ES-I3 (cell line): Measurements from ENCODE around the gene DNAH11.

ENCODE experiments used
- H3K36me3 ChIP-seq: 2 replicates; pipeline ENCODE4 v1.6.1; 2013; ENCODE audit warnings: mild to moderate bottlenecking, low read length, control low read depth, moderate library complexity; ENCODE audit not compliant: insufficient read depth
- H3K4me1 ChIP-seq: 2 replicates; pipeline ENCODE4 v1.6.1; 2013; ENCODE audit warnings: mild to moderate bottlenecking, control low read depth, low read length; ENCODE audit not compliant: insufficient read depth
- H3K9ac ChIP-seq: 2 replicates; pipeline ENCODE4 v1.6.1; 2013; ENCODE audit warnings: low read depth, mild to moderate bottlenecking, low read length, moderate library complexity
- H3K9me3 ChIP-seq: 2 replicates; pipeline ENCODE4 v1.6.1; 2013; ENCODE audit warnings: mild to moderate bottlenecking, low read length, moderate library complexity; ENCODE audit not compliant: control insufficient read depth, insufficient read depth

DNAH11 gene

DNA sequence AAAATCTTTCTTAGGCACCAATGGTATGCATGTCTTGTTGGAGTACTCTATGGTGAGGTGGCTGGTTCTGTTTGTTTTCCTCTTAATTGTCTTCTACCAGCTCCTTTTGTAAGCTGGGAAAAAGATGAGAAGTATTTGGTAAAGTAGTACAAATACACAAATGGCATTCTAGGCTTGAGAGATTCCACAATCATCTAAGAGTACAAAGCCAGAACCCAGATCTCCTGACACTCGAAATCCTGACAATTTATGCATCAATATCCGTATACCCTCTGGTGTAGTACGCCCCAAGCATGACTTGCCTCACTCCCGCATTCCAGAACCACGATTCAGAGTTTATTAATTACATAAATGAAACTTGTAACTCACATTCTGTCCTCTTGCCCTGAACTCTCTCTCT lies 359.4 kb downstream of the DNAH11 start:
- no peaks in the 10 kb centered on the region for H3K4me1 ChIP-seq
- no peaks in the 10 kb centered on the region for H3K9me3 ChIP-seq
- H3K9ac ChIP-seq: no peak overlapping the region
- H3K36me3 ChIP-seq: peaks cover 42% of the 10 kb centered on the region

DNA sequence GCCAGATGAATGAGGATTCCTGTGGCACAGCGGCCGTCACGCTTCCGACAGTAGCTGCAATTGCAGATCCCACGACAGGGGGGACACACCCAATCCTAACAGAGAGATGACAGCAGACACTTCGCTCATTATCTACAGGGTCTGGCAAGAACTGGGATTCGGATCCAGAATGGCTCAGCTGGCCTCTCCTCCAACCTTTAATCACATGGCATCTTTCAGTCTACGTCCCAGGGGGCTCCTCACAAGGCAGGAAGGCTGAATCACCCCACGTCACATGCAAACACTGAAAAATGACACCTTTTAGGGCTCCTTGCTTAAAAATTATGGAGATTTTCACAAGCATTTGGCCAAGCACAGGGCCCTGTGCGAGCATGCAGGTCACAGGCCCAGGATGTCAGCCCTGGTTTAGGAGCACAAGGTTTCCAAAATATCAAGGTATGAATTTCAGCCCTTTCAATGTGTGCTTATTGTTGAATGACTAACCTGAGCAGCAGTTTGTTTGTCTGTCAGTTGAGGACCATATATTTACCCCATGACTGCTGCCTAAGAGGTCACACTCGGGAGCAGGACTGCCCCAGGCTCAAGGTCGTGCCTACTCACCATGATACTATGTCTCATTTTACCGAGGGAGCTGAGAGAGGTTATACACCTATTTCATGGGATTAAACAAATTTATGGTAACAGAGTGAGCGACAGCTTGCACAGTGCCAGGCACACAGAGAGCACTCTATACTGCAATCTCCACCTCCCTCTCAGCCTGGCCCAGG lies 360.4 kb downstream of the DNAH11 start:
- no peak overlapping the region for H3K9ac ChIP-seq
- H3K4me1 ChIP-seq: no peaks in the 10 kb centered on the region
- H3K9me3 ChIP-seq: no peaks in the 10 kb centered on the region
- H3K36me3 ChIP-seq: peaks cover 45% of the 10 kb centered on the region

DNA sequence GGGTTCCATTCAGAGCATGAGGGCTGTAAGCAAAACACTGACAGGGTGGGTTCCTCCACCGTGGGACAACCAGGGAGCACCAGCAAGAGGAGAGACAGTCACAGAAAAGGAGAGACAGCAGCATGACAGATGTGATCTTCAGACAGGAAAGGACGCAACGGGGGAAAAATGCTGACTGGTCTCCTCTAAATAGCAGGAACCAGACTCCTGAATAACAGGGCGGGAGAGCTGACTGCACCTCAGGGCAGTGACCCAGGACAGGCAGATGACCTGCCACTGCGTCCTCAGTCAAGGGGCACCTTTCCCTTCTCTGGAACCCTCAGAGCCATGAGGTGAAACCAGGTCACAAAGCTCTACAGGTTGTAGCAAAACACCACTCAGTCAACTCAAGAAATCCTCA lies 365.9 kb downstream of the DNAH11 start:
- H3K4me1 ChIP-seq: no peaks in the 10 kb centered on the region
- H3K9me3 ChIP-seq: no peaks in the 10 kb centered on the region
- H3K9ac ChIP-seq: no peak overlapping the region
- H3K36me3 ChIP-seq: peaks cover 12% of the 10 kb centered on the region

DNA sequence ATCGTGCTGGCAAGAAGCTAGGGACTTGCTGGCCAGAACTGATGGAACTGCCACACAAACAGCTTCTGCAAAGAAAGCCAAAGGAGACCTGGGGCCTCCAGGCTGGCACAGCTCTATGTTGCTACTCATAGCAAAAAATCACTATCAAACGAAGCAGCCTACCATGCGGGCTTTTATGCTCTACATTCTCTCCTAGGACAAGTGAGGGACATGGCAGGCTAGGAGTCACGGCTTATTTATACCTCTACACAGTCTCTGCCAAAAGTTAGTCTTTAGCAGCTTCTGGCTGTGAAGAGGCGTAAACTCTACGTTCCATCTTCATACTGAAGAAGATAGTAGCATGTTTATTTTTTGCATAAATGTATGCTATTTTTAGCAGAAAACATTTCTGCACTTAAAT lies 367.4 kb downstream of the DNAH11 start:
- no peaks in the 10 kb centered on the region for H3K4me1 ChIP-seq
- H3K36me3 ChIP-seq: peaks cover 20% of the 10 kb centered on the region
- no peaks in the 10 kb centered on the region for H3K9me3 ChIP-seq
- H3K9ac ChIP-seq: no peak overlapping the region

DNA sequence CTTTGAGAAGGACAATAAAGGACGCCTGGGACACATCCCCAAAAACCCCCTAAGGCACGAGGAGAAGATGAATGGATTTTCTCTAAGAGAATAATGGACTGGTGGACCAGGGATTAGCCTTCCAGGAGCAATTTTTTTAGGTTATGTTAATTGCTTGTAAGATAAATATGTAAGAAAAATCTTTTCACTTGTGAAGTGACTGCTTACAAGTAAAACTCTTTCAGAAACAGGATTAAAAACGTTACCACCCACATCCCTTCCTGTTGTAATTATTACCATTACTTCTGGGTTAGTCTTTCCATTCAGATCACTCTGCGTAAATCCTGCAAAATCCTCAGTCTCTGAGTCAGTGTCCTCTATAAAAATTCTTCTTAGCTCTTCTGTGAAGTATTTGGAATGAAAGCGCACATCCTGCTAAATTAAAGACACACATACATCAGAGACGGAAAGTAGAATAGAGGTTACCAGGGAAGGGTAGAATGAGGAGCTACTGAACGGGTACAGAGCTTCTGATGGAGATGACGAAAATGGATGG lies 368.6 kb downstream of the DNAH11 start:
- Histone ChIP-seq H3K4me1 (no peaks in the 10 kb centered on the region), H3K9ac (no peak overlapping the region), H3K36me3 (peaks cover 18% of the 10 kb centered on the region)

DNA sequence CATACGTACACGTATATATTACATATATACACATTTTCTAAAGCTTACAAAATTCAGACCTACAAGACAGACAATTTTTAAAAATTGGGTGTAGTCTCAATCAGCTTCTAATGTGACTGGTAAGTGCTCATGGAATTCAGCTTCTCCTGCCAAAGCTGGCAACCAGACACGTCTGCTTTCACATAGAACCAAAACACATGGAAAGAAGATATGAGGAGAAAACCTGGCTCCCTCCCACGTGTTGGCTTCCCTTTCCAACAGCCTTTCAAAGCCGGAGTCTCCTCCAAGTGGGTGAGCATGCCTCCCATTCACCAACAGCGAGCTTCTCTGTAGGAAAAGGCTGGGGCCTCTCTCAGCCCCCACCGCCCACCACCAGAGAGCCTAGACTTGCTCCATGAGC lies 369.5 kb downstream of the DNAH11 start:
- no peaks in the 10 kb centered on the region for H3K4me1 ChIP-seq
- peaks cover 18% of the 10 kb centered on the region for H3K36me3 ChIP-seq
- no peak overlapping the region for H3K9ac ChIP-seq
- H3K9me3 ChIP-seq: no peaks in the 10 kb centered on the region

More for the DNA sequence above, 368.6 kb downstream of the DNAH11 start:
- no peaks in the 10 kb centered on the region for H3K9me3 ChIP-seq

DNA sequence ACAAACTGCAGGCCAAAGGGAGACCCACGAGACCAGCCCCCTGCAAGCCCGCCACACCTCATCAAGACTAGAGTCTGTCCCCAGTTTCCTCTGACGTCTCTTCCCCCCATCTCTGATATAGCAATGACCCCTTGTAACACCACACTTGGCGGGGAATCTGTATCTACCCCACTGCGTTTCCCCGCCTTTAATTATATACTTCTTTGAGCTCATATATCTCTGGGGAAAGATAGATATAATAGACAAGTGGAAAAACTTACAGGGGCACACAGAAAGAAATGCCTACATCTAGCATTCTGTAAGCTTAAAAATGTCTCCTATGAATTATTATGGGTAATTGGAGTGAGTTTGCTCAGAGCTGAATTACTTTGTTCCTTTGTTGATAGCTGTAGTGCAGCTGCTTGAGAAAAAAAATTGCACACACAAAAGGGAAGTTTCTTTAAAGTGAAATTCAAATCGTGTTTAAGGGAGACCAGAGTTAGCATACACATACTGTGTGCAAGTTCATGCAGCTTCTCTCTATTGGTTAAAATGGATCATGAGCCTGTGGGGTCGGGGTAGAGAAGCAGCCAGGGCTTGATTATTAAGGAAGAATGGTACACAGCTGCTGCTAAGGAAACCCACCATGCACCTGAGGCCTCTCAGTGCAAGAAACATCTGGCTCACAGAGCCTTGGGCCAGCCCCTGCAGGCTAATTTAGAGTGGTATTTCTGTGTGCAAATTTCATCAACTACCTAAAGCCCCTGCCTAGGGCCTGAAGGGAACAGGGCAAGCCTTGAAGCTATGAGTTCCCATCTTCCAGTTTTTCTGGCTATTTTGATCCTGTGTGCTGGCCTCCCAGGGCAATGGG lies 370.3 kb downstream of the DNAH11 start:
- no peak overlapping the region for H3K9ac ChIP-seq
- H3K36me3 ChIP-seq: peaks cover 12% of the 10 kb centered on the region; the same call in 1 of the 2 replicates
- H3K4me1 ChIP-seq: no peaks in the 10 kb centered on the region
- no peaks in the 10 kb centered on the region for H3K9me3 ChIP-seq

DNA sequence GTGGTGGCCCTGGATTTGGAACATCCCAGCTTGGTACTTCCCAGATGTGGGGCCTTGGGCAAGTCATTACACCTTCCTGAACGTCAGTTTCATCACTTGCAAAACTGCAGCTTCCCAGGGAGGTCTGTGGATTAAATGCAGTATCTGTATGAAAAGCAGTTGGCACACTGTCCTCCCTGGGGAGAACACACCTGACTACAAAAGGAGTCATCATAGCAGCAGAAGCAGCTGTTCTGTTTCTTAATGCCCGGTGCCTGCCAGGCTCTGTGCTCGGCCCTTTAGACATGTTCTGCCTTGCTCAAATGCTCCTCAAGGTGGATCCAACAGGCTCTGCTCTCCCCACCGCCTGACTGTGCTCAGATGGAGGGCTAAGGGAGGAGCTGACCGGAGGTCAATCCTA lies 371.8 kb downstream of the DNAH11 start:
- Histone ChIP-seq H3K9ac (no peak overlapping the region), H3K9me3 (no peaks in the 10 kb centered on the region), H3K36me3 (peaks cover 8% of the 10 kb centered on the region; the same call in 1 of the 2 replicates), H3K4me1 (no peaks in the 10 kb centered on the region)

DNA sequence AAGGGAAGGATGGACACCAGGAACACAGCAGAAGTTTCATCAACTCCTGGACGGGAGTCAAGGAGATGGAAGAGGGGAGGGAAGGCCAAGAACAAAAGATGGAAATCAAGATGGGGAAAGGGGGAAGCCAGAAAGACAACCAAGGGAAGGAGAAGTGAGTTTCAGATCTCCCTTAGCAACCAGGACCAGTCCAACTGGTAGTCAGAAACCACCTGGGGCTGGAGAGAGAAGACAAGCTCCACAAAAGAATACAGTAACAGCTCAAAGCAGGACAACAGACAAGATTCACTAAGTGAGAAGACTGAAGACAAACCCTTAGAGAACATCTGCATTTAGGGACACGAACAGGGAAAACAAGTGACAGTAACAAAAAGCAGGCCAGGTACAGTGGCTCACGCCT lies 372.3 kb downstream of the DNAH11 start:
- Histone ChIP-seq H3K4me1 (no peaks in the 10 kb centered on the region), H3K36me3 (peaks cover 8% of the 10 kb centered on the region; the same call in 1 of the 2 replicates), H3K9me3 (no peaks in the 10 kb centered on the region), H3K9ac (no peak overlapping the region)

DNA sequence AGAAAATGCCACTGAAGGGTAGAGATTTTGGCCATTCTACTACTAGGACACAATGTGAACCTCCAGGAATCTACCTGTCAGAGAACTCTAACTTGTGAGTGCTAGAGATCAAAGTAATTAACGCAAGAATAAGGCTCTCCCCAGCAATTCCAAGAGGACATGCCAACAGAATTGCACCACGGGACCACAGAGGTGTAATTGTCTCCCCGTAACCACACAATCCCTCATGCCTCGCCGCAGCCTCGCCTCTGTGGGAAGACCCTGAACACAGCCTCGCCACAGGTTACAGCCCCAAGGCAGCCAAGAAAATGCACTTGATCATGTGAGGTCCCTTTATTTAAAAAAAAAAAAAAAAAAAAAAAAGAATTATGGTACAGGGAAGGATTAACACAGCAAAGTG lies 373.3 kb downstream of the DNAH11 start:
- Histone ChIP-seq H3K9ac (no peak overlapping the region), H3K36me3 (peaks cover 8% of the 10 kb centered on the region; the same call in 1 of the 2 replicates), H3K9me3 (no peaks in the 10 kb centered on the region), H3K4me1 (no peaks in the 10 kb centered on the region)

DNA sequence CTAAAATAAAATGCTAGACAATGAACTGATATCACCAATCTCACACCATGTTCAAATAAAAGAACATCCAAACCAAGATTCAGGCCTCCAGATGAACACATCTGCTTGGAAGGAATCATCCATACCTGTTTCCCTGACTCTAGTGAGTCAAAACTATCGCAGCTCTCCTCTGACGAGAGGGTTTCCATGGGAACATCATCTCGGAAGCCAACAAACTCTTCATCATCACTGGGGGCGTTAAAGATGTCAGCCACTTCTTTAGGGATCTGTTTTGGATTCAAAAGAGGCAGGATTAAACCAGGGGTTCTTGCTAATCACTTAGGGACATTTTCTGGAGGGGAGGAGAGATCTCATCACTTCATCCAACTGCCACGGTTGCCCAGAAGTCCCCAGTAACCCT lies 373.8 kb downstream of the DNAH11 start:
- Histone ChIP-seq H3K9me3 (no peaks in the 10 kb centered on the region), H3K9ac (no peak overlapping the region), H3K36me3 (peaks cover 8% of the 10 kb centered on the region; the same call in 1 of the 2 replicates), H3K4me1 (no peaks in the 10 kb centered on the region)

DNA sequence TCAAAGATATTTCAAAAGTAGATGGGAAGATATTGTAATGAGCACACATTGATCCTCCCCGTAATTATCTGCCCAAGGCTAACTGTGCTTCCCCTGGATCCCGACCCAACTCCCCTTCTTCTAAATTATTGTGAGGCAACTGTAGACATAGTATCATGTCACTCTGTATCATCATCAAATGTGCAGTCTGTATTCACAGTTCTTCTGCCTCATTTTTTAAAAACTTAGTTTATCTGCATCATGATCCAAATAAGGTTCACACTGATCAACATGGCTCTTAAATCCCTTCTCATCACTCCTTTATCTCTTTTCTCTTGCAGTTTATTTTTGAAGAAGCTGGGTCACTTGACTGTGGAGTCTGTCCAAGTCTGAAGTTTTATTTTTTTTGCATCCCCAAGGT lies 375.4 kb downstream of the DNAH11 start:
- Histone ChIP-seq H3K9ac (no peak overlapping the region), H3K4me1 (peaks cover 1% of the 10 kb centered on the region), H3K9me3 (no peaks in the 10 kb centered on the region), H3K36me3 (peaks cover 8% of the 10 kb centered on the region; the same call in 1 of the 2 replicates)

DNA sequence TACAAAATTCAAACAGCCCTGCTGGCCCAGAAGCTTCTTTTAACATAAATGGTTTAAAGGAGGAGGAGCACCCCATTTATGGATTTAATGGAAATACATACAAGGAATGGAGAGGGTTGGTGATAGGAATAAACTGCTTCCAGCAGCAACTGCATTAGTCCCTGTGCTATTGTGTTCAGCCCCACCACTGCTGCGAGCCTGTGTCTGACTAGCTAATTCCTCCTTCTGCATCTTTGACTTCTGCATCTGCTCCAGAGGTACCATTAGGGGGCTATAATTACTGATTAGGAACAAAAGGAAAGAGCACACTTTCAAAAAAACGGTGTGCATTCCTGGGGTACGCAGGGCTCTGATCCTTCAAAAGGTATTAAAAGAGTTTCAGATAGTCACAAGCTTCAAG lies 378.1 kb downstream of the DNAH11 start:
- Histone ChIP-seq H3K4me1 (peaks cover 20% of the 10 kb centered on the region), H3K9me3 (no peaks in the 10 kb centered on the region), H3K36me3 (no peaks in the 10 kb centered on the region), H3K9ac (no peak overlapping the region)

DNA sequence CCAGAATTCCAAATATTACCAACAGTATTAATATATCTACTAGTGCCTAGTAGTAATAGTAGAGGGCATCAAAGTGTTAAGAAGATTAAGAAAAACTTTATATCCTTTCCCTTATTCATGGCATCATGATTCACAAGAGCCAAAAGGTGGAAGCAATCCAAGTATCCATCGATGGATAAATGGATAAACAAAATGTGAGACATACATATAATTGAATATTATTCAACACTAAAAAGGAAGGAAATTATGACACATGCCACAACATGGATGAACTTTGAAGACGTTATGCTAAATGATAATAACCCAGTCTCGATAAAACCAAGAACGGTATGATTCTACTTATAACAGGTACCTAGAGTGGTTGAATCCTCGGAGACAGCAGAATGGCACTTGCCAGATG lies 379.8 kb downstream of the DNAH11 start:
- Histone ChIP-seq H3K9ac (no peak overlapping the region), H3K4me1 (peaks cover 20% of the 10 kb centered on the region), H3K9me3 (no peaks in the 10 kb centered on the region), H3K36me3 (no peaks in the 10 kb centered on the region)
